Esophagus muscularis mucosa (tissue), 4 donors: ENCODE data around the gene SERTAD1. TPM values are rescaled to one million over a fixed set of nuclear protein-coding genes. Genes with fewer than 3 reads are reported as not detected.
"Not testable (repeated sequence)": the region's sequence is repeated elsewhere in the genome, so short reads cannot be mapped to it uniquely, and the experiment has no call there.

Experiments used
- DNase-seq: peaks from one replicate; pipeline ENCODE4 v3.0.0-alpha.2; 2017; ENCODE audit errors: extremely low spot score
- H3K27ac ChIP-seq, 4 donors: fragments of 200-600 bp; sonication (generic); replicated peaks in 1 of 4; 1 replicate in 3 of 4; 2 replicates in 1 of 4; pipeline ENCODE4 v1.5.1; 2016 to 2019; ENCODE audit warnings: mild to moderate bottlenecking in 1 of 4
- H3K27me3 ChIP-seq, 4 donors: fragments of 200-600 bp; sonication (generic); one replicate each; pipeline versions ENCODE4 v1.5.1 to v1.6.0; 2016 to 2019
- H3K36me3 ChIP-seq, 4 donors: fragments of 200-600 bp; sonication (generic); one replicate each; pipeline ENCODE4 v1.5.1; 2016 to 2019
- H3K4me1 ChIP-seq, 4 donors: fragments of 200-600 bp; sonication (generic); one replicate each; pipeline ENCODE4 v1.5.1; 2016 to 2019
- H3K4me3 ChIP-seq, 4 donors: fragments of 200-600 bp; sonication (generic); 1 replicate in 2 of 4; 2 replicates in 2 of 4; pipeline ENCODE4 v1.5.1; 2016 to 2019; ENCODE audit warnings: mild to moderate bottlenecking in 4 of 4, moderate library complexity in 1 of 4
- H3K9me3 ChIP-seq, 4 donors: fragments of 200-600 bp; sonication (generic); 1 replicate in 3 of 4; 2 replicates in 1 of 4; pipeline ENCODE4 v1.5.1; 2016 to 2019
- EP300 ChIP-seq: sonication (generic); formaldehyde crosslinking; IDR thresholded peaks from one replicate; pipeline ENCODE4 v1.6.1; 2017; ENCODE audit warnings: antibody characterized with exemption
- POLR2A ChIP-seq: fragments of 450-650 bp; IDR thresholded peaks from one replicate; pipeline ENCODE4 v1.6.1; 2017; ENCODE audit warnings: antibody characterized with exemption, moderate library complexity, mild to moderate bottlenecking, low read depth
- POLR2AphosphoS5 ChIP-seq, 2 donors: sonication (generic); formaldehyde crosslinking; IDR thresholded peaks; one replicate each; pipeline ENCODE4 v1.6.1; 2017; ENCODE audit warnings: antibody characterized with exemption in 2 of 2
- WGBS: methylation state at CpG from one replicate; pipeline ENCODE4 v1.1.5; 2018; 5-methylcytosine and 5-hydroxymethylcytosine counted together
- intact Hi-C: fragments of 100-400 bp; cut with DNase I; formaldehyde crosslinking; loops from one replicate; pipeline ENCODE4 v1.15.1; 2023
- total RNA-seq, 4 donors: library from RNA; depleted of rRNA; stranded (reverse); fragments of >200 nt; gene quantifications; one replicate each; pipeline versions ENCODE4 v1.1.0 to v1.2.1, GENCODE V29; 2016
- TF ChIP-seq, protein P1 (sequence below), 3 experiments: fragments of 200-600 bp in 2 of 3; fragments of 450-650 bp in 1 of 3; sonication (generic) in 2 of 3; IDR thresholded peaks; one replicate each; pipeline ENCODE4 v1.5.1; 2017 to 2019; ENCODE audit warnings: antibody characterized with exemption in 3 of 3, mild to moderate bottlenecking in 2 of 3, moderate library complexity in 1 of 3

Gene SERTAD1
- total RNA-seq, 4 donors from 2014 or later, result 13.7 to 73.1 (median 22.5) TPM

DNA sequence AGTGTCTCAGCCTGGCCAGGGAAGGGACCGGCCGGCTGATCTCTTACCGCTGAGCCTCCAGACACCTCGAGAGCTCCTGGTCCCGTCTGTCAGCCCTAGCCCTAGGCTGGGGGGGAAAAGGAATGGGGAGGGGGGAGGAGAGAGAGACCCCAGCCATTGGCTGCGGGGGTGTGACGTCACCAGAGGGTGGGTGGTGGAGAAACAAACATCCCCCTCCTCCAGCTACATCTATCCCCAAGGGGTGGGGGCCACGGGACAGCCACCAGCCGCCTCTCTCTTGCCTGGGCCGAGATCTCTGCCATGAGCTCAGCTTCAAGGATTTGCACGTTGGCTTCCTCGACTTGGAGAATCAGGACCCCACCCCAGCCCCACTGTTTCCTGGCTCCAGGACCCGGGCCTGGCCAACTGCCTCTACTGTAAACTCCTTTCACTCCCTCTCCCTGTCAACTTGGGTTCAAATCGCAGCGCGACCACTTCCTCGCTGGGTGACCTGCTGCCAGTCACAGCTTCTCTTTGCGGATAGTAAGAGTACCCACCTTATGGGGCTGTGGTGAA is 12.4 kb downstream of the SERTAD1 start, which contains the start of gene PRX:
Gene PRX, minus strand, starts transcription at position 88 of the 555 bp plus-strand sequence. CDS start 5,446 bp downstream, outside the sequence.
- H3K36me3 ChIP-seq, result no peaks in the 10 kb centered on the region
- H3K9me3 ChIP-seq, result no peaks in the 10 kb centered on the region
- H3K27me3 ChIP-seq, result no peaks in the 10 kb centered on the region
- 58% methylated on average over 7 of the region's 18 CpGs for WGBS
- peaks cover 48 to 56% (median 51%) of the 10 kb centered on the region in 4 donors for H3K4me1 ChIP-seq
- no peak within 1 kb of the TSS for H3K4me3 ChIP-seq
- intact Hi-C loops, result no loop called here
- TF ChIP-seq POLR2AphosphoS5 (IDR thresholded peaks at IDR 0.05) (no peak), POLR2A (no peak), EP300 (no peak)
- TF ChIP-seq, protein P1, sequence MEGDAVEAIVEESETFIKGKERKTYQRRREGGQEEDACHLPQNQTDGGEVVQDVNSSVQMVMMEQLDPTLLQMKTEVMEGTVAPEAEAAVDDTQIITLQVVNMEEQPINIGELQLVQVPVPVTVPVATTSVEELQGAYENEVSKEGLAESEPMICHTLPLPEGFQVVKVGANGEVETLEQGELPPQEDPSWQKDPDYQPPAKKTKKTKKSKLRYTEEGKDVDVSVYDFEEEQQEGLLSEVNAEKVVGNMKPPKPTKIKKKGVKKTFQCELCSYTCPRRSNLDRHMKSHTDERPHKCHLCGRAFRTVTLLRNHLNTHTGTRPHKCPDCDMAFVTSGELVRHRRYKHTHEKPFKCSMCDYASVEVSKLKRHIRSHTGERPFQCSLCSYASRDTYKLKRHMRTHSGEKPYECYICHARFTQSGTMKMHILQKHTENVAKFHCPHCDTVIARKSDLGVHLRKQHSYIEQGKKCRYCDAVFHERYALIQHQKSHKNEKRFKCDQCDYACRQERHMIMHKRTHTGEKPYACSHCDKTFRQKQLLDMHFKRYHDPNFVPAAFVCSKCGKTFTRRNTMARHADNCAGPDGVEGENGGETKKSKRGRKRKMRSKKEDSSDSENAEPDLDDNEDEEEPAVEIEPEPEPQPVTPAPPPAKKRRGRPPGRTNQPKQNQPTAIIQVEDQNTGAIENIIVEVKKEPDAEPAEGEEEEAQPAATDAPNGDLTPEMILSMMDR (IDR thresholded peaks at IDR 0.05), result no peak
- peak within 1 kb of the TSS; percentile 60 to 73 (median 68) for H3K27ac ChIP-seq
- DNase-seq, result no peak

DNA sequence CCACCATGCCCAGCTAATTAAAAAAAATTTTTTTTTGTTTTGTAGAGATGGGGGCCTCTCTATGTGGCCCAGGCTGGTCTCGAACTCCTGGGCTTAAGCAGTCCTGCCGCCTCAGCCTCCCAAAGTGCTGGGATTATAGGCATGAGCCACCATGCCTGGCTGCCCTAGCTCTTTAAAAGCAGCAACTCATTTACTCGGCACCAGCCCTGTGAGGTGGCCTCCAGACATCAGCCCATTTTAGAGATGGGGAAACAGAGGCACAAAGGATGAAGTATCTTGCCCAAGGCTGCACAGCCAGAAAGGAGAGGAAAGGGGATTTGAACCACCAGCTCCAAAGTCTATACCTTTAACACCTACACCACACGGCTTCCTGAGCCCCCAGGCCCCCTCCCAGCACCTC is 12.9 kb downstream of the SERTAD1 start:
- Histone ChIP-seq H3K4me1 (peaks cover 47 to 56% (median 50%) of the 10 kb centered on the region in 4 donors), H3K27me3 (no peaks in the 10 kb centered on the region), H3K27ac (no peak overlapping the region), H3K9me3 (no peaks in the 10 kb centered on the region), H3K4me3 (no peak overlapping the region), H3K36me3 (no peaks in the 10 kb centered on the region)
- WGBS, result 66% methylated on average over 4 of the region's 4 CpGs
- DNase-seq, result no peak
- intact Hi-C loops, result no loop called here
- TF ChIP-seq EP300 (no peak), POLR2A (no peak)

DNA sequence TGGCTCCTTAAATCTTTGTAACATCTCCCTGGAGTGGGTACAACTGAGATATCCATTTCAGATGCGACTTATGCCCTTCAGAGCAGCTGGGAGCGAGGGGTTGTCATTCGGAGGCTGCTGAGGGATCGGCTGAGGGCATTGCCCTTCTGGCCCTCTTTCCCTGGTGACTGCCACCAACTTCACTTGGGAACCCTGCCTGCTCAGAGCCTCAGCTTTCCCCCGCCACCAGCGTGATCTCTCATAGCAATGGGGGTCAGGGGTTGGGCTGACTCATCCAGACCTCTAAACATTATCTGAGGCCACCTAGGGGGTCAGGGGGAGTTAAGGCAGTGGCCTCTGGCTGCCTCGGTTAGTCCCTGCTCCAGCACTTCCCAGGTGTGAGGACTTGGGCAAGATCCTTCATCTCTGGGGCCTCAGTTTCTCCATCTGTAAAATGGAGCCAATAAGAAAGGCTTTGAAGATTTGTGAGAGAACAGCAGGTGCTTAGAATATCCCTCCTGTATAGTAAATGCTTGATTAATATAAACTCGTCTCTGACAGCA is 13.8 kb downstream of the SERTAD1 start:
- 77% methylated on average over 8 of the region's 8 CpGs for WGBS
- intact Hi-C loops, result no loop called here
- H3K27ac ChIP-seq, result peak overlapping the region; percentile 60 to 73 (median 68)

DNA sequence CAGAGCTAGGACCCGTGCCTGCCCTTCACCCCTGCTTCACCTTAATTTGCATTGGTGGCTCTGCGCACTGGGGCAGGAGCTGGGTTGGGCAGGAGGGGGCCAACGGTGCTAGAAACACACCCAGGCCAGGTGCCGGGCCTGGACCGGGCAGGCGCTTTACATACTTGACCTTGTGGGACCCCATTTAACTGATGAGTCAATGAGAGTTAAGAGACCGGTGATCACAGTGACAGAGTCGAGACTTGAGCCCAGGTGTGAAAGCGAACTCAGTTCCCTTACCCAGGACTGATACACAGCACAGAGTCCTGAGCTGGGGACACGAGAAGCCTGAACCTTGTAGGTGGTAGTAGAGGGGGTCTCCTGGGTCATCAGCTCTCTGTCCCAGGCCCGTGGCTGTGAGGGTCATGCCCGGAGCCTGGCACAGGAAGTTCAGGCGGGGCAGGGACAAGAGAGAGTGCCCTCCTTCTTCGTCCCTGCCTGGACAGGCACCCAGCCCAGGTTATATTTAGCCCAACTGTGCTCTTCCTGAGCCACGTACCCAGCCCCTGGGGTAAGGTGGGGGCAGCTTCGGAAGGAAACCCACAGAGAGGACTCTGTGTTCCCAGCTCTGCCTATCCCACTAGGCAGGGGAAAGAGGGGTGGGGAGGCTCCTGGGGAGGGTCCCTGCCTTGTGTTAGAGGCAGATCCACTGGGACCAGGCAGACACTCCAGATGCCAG is 14.5 kb downstream of the SERTAD1 start:
- intact Hi-C loops, result no loop called here
- H3K9me3 ChIP-seq, result no peaks in the 10 kb centered on the region
- H3K4me1 ChIP-seq, result peaks cover 35 to 42% (median 38%) of the 10 kb centered on the region in 4 donors
- H3K4me3 ChIP-seq, result no peak overlapping the region
- WGBS, result 48% methylated on average over 13 of the region's 16 CpGs
- no peaks in the 10 kb centered on the region for H3K36me3 ChIP-seq
- no peak for DNase-seq
- H3K27me3 ChIP-seq, result no peaks in the 10 kb centered on the region
- H3K27ac ChIP-seq, result peak overlapping the region; percentile 60 to 73 (median 68)
- TF ChIP-seq, protein P1 (IDR thresholded peaks at IDR 0.05), result no peak
- TF ChIP-seq POLR2A (no peak), POLR2AphosphoS5 (IDR thresholded peaks at IDR 0.05) (peak; percentile 68 to 76)

More for the DNA sequence above, 13.8 kb downstream of the SERTAD1 start:
- Histone ChIP-seq H3K9me3 (no peaks in the 10 kb centered on the region), H3K4me1 (peaks cover 39 to 50% (median 43%) of the 10 kb centered on the region in 4 donors), H3K27me3 (no peaks in the 10 kb centered on the region), H3K4me3 (no peak overlapping the region), H3K36me3 (no peaks in the 10 kb centered on the region)
- TF ChIP-seq POLR2AphosphoS5 (IDR thresholded peaks at IDR 0.05) (no peak), EP300 (no peak), POLR2A (no peak)
- TF ChIP-seq, protein P1 (IDR thresholded peaks at IDR 0.05), result no peak
- DNase-seq, result no peak

DNA sequence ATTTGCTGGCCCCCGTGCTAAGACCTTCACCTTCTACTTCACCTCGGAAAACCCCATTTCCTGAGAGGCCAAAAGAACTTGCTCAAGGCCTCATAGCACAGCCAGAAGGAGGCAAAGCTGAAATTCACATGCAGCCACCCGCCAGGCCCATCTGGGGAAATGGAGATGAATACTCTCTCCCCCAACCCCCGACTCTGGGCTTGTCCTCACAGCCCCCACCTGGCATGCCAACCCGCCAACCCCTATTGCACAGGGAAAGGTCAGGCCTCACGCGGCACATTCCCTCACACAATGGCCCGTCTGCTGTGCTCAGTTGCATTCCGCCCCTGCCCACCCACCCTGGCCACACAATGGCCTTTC is 15.8 kb downstream of the SERTAD1 start:
- 100% methylated on average over 1 of the region's 9 CpGs for WGBS
- peak overlapping the region in 1 of 4 donors; percentile 69 for H3K27ac ChIP-seq

DNA sequence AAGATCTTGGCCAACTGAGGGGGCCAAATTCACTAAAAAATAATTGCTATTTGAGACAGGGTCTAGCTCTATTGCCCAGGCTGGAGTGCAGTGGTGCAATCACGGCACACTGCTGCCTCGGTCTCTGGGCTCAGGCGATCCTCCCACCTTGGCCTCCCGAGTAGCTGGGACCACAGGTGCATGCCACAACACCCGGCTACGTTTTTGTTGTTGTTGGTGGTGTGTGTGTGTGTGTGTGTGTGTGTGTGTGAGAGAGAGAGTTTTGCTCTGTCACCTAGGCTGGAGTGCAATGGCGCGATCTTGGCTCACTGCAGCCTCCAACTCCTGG is 17.2 kb downstream of the SERTAD1 start:
- H3K36me3 ChIP-seq, H3K27ac ChIP-seq, H3K27me3 ChIP-seq, H3K9me3 ChIP-seq, H3K4me3 ChIP-seq, intact Hi-C loops, DNase-seq: not testable (repeated sequence)
- 94% methylated on average over 8 of the region's 8 CpGs for WGBS
- peaks cover 40 to 48% (median 42%) of the 10 kb centered on the region in 4 donors for H3K4me1 ChIP-seq

More for the DNA sequence above, 15.8 kb downstream of the SERTAD1 start:
- Histone ChIP-seq H3K9me3 (no peaks in the 10 kb centered on the region), H3K4me1 (peaks cover 35 to 41% (median 37%) of the 10 kb centered on the region in 4 donors), H3K4me3 (no peak overlapping the region), H3K27me3 (no peaks in the 10 kb centered on the region), H3K36me3 (no peaks in the 10 kb centered on the region)
- DNase-seq, result no peak
- TF ChIP-seq EP300 (no peak), POLR2AphosphoS5 (IDR thresholded peaks at IDR 0.05) (no peak), POLR2A (no peak)
- TF ChIP-seq, protein P1 (IDR thresholded peaks at IDR 0.05), result no peak
- intact Hi-C loops, result no loop called here
